K562 (cell line): Measurements from ENCODE around the gene EXOC6. TPM values are rescaled to one million over a fixed set of nuclear protein-coding genes. Genes with fewer than 3 reads are reported as not detected.

Source experiments
- CREBBP ChIP-seq: IDR thresholded peaks from one replicate; pipeline ENCODE4 v1.6.1; 2012; ENCODE audit warnings: low read depth, mild to moderate bottlenecking, control low read depth, inconsistent platforms, low read length
- EWSR1 ChIP-seq: fragments of 450-650 bp; IDR thresholded peaks from 2 replicates; pipeline ENCODE4 v1.6.1; 2018; ENCODE audit warnings: borderline replicate concordance, mild to moderate bottlenecking, low read depth, moderate library complexity; ENCODE audit not compliant: partially characterized antibody
- HCFC1 ChIP-seq: IDR thresholded peaks from 2 replicates; pipeline ENCODE4 v1.6.1; 2012; ENCODE audit warnings: low read depth, low read length, improper control_type of control experiment
- SRSF9 ChIP-seq: fragments of 200-400 bp; formaldehyde crosslinking; IDR thresholded peaks from 2 replicates; pipeline ENCODE4 v1.6.1; 2017; ENCODE audit warnings: low read depth, low read length, borderline replicate concordance
- ZBTB1 ChIP-seq: sonication (generic); formaldehyde crosslinking; IDR thresholded peaks from 2 replicates; pipeline ENCODE4 v1.8.1; 2023; ENCODE audit warnings: missing genetic modification reagents, low read depth, mild to moderate bottlenecking, borderline replicate concordance
- ZNF12 ChIP-seq: sonication (generic); formaldehyde crosslinking; IDR thresholded peaks from 2 replicates; pipeline ENCODE4 v1.4.0; 2020; ENCODE audit warnings: mild to moderate bottlenecking, missing genetic modification reagents
- ZNF212 ChIP-seq: fragments of 450-650 bp; formaldehyde crosslinking; IDR thresholded peaks from 2 replicates; pipeline ENCODE4 v1.4.0; 2020; ENCODE audit warnings: mild to moderate bottlenecking
- ZNF583 ChIP-seq: fragments of 250-450 bp; sonication (Bioruptor Pico); IDR thresholded peaks from 2 replicates; pipeline ENCODE4 v1.4.0; 2020
- polyA plus RNA-seq, 8 experiments: library from polyadenylated mRNA; depleted of rRNA in 4 of 8; stranded (reverse) in 5 of 8; unstranded in 3 of 8; fragments of >200 nt; fragmentation: Nextera tagmentation in 2 of 8; fragmentation: Illumina TruSeq in 1 of 8; extraction: Ambion mirVana in 2 of 8; extraction: Trizol in 1 of 8; gene quantifications; 2 replicates each; pipeline versions ENCODE4 v1.2.1 to v1.2.3, GENCODE V29; 2011 to 2014; ENCODE audit warnings: inconsistent platforms in 1 of 8, missing spikeins in 1 of 8
- total RNA-seq, 7 experiments: library from RNA; depleted of rRNA in 6 of 7; stranded (reverse); fragments of >200 nt in 6 of 7; fragmentation: Illumina TruSeq in 2 of 7; extraction: Trizol in 2 of 7; gene quantifications; 2 replicates each; pipeline versions ENCODE4 v1.2.1 to v1.2.3, GENCODE V29; 2011 to 2021; ENCODE audit warnings: low replicate concordance in 1 of 7
- TF ChIP-seq, protein P1 (sequence below): fragments of 450-650 bp; formaldehyde crosslinking; IDR thresholded peaks from 2 replicates; pipeline ENCODE4 v1.4.0; 2022; ENCODE audit warnings: missing genetic modification characterization
- TF ChIP-seq, protein P2 (sequence below), 2 experiments: IDR thresholded peaks; 2 replicates each; pipeline ENCODE4 v1.6.1; 2012; ENCODE audit warnings: improper control_type of control experiment in 2 of 2, low read depth in 2 of 2, low read length in 2 of 2, borderline replicate concordance in 1 of 2
- TF ChIP-seq, protein P3 (sequence below): fragments of 200-600 bp; sonication (generic); IDR thresholded peaks from one replicate; pipeline ENCODE4 v1.6.1; 2012; ENCODE audit warnings: mild to moderate bottlenecking, low read depth, low read length, inconsistent platforms

The EXOC6 gene
- total and polyA plus RNA-seq, 9 of the 15 experiments (the other 6 are each of a cell fraction or from before 2014, with no cell fraction given) = 13.9 to 42.8 (median 24.9) TPM

DNA sequence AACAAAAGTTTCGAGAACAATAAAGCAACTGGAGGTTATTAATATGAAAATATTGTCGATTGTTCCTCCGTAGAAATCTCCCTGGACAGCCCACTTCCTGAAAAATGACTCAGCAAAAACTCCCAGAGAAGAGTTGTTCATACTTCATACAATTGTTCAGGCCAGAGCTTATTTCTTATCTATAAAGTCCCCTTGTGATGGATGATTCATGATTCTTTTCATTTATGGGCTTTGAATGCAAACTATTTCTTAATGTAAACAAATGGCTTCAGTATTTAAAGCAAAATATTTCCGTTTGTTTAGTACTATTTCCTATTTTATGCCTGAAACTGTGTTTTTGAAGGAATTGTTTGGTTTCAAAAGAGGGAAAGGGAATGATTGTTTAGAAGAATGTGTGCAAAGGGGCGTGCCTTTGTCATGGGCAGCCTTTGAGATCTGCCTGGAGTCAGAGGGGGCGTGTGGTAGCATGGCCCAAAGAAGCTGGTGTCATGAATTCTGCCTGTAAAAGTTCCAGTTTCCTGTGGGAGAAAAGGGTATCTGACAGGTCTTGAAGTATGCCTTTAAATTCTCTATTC, 26.2 kb upstream of the EXOC6 start (continued):
- TF ChIP-seq, protein P1, sequence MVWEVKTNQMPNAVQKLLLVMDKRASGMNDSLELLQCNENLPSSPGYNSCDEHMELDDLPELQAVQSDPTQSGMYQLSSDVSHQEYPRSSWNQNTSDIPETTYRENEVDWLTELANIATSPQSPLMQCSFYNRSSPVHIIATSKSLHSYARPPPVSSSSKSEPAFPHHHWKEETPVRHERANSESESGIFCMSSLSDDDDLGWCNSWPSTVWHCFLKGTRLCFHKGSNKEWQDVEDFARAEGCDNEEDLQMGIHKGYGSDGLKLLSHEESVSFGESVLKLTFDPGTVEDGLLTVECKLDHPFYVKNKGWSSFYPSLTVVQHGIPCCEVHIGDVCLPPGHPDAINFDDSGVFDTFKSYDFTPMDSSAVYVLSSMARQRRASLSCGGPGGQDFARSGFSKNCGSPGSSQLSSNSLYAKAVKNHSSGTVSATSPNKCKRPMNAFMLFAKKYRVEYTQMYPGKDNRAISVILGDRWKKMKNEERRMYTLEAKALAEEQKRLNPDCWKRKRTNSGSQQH (CRISPR knock-in tag) = no peak
- TF ChIP-seq EWSR1 = no peak
- no peak for TF ChIP-seq ZNF583 (CRISPR knock-in tag)
- TF ChIP-seq HCFC1 = no peak
- no peak for TF ChIP-seq ZBTB1 (CRISPR knock-in tag)
- TF ChIP-seq ZNF12 (CRISPR knock-in tag) = no peak
- no peak for TF ChIP-seq ZNF212
- no peak for TF ChIP-seq CREBBP
- TF ChIP-seq, protein P2, sequence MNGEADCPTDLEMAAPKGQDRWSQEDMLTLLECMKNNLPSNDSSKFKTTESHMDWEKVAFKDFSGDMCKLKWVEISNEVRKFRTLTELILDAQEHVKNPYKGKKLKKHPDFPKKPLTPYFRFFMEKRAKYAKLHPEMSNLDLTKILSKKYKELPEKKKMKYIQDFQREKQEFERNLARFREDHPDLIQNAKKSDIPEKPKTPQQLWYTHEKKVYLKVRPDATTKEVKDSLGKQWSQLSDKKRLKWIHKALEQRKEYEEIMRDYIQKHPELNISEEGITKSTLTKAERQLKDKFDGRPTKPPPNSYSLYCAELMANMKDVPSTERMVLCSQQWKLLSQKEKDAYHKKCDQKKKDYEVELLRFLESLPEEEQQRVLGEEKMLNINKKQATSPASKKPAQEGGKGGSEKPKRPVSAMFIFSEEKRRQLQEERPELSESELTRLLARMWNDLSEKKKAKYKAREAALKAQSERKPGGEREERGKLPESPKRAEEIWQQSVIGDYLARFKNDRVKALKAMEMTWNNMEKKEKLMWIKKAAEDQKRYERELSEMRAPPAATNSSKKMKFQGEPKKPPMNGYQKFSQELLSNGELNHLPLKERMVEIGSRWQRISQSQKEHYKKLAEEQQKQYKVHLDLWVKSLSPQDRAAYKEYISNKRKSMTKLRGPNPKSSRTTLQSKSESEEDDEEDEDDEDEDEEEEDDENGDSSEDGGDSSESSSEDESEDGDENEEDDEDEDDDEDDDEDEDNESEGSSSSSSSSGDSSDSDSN (IDR thresholded peaks at IDR 0.05; ENCODE audit: borderline replicate concordance in 1 of 2, low read depth in 2 of 2, low read length in 2 of 2) = no peak
- TF ChIP-seq, protein P3, sequence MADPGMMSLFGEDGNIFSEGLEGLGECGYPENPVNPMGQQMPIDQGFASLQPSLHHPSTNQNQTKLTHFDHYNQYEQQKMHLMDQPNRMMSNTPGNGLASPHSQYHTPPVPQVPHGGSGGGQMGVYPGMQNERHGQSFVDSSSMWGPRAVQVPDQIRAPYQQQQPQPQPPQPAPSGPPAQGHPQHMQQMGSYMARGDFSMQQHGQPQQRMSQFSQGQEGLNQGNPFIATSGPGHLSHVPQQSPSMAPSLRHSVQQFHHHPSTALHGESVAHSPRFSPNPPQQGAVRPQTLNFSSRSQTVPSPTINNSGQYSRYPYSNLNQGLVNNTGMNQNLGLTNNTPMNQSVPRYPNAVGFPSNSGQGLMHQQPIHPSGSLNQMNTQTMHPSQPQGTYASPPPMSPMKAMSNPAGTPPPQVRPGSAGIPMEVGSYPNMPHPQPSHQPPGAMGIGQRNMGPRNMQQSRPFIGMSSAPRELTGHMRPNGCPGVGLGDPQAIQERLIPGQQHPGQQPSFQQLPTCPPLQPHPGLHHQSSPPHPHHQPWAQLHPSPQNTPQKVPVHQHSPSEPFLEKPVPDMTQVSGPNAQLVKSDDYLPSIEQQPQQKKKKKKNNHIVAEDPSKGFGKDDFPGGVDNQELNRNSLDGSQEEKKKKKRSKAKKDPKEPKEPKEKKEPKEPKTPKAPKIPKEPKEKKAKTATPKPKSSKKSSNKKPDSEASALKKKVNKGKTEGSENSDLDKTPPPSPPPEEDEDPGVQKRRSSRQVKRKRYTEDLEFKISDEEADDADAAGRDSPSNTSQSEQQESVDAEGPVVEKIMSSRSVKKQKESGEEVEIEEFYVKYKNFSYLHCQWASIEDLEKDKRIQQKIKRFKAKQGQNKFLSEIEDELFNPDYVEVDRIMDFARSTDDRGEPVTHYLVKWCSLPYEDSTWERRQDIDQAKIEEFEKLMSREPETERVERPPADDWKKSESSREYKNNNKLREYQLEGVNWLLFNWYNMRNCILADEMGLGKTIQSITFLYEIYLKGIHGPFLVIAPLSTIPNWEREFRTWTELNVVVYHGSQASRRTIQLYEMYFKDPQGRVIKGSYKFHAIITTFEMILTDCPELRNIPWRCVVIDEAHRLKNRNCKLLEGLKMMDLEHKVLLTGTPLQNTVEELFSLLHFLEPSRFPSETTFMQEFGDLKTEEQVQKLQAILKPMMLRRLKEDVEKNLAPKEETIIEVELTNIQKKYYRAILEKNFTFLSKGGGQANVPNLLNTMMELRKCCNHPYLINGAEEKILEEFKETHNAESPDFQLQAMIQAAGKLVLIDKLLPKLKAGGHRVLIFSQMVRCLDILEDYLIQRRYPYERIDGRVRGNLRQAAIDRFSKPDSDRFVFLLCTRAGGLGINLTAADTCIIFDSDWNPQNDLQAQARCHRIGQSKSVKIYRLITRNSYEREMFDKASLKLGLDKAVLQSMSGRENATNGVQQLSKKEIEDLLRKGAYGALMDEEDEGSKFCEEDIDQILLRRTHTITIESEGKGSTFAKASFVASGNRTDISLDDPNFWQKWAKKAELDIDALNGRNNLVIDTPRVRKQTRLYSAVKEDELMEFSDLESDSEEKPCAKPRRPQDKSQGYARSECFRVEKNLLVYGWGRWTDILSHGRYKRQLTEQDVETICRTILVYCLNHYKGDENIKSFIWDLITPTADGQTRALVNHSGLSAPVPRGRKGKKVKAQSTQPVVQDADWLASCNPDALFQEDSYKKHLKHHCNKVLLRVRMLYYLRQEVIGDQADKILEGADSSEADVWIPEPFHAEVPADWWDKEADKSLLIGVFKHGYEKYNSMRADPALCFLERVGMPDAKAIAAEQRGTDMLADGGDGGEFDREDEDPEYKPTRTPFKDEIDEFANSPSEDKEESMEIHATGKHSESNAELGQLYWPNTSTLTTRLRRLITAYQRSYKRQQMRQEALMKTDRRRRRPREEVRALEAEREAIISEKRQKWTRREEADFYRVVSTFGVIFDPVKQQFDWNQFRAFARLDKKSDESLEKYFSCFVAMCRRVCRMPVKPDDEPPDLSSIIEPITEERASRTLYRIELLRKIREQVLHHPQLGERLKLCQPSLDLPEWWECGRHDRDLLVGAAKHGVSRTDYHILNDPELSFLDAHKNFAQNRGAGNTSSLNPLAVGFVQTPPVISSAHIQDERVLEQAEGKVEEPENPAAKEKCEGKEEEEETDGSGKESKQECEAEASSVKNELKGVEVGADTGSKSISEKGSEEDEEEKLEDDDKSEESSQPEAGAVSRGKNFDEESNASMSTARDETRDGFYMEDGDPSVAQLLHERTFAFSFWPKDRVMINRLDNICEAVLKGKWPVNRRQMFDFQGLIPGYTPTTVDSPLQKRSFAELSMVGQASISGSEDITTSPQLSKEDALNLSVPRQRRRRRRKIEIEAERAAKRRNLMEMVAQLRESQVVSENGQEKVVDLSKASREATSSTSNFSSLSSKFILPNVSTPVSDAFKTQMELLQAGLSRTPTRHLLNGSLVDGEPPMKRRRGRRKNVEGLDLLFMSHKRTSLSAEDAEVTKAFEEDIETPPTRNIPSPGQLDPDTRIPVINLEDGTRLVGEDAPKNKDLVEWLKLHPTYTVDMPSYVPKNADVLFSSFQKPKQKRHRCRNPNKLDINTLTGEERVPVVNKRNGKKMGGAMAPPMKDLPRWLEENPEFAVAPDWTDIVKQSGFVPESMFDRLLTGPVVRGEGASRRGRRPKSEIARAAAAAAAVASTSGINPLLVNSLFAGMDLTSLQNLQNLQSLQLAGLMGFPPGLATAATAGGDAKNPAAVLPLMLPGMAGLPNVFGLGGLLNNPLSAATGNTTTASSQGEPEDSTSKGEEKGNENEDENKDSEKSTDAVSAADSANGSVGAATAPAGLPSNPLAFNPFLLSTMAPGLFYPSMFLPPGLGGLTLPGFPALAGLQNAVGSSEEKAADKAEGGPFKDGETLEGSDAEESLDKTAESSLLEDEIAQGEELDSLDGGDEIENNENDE = no peak
- TF ChIP-seq SRSF9 = no peak
